KG1 (cell line): ENCODE results near the gene RUVBL1.
"Not testable (repeated sequence)": the region's sequence is repeated elsewhere in the genome, so short reads cannot be mapped to it uniquely, and the experiment has no call there.

Experiments
- DNase-seq: peaks from one replicate; lab custom pipeline; 2025; lab: John Stamatoyannopoulos, UW

Gene RUVBL1

DNA sequence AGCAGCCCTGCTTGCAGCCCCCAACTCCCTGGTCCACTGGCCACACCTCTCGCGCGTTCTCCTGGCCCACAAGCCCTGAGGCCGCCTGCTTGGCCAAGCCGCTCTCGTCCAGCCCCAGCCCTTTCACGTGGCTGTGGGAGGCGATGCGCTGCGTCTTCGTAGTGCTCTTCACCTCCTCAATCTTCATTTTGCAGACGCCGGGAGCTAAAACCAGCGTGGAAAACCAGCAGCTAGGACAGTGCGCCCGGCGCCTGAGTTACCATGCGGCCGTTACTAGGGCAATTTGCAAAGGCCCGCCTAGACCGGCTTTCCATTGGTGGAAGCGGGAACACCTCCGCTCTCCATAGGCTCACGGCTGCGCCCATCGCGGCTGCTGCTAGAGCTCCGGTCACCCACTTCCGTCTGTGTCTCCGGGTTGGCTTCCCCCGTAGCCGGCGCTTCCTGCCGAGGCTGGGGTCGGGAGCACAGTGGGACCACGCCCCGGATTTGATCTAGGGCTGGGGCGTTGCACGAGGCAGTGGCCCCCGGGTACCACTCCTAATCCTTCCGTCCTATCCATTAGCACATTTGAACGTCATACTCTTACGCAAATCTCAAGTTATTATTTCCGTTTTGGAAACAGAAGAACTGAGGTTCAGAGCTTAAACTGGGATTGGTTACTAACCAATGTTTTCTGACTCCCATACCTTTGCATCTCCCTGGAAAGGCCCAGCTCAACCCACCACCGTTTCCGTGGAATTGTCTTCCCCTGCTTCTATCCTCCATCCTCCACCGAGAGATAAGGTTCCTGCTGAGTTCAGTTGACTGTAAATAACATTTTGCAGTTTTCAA is at the start of gene RUVBL1:
RUVBL1 (minus strand) TSS at position 275 of the 831 bp plus-strand sequence; CDS start at position 187, 88 bp downstream.
- DNase-seq, result peak; percentile 97

DNA sequence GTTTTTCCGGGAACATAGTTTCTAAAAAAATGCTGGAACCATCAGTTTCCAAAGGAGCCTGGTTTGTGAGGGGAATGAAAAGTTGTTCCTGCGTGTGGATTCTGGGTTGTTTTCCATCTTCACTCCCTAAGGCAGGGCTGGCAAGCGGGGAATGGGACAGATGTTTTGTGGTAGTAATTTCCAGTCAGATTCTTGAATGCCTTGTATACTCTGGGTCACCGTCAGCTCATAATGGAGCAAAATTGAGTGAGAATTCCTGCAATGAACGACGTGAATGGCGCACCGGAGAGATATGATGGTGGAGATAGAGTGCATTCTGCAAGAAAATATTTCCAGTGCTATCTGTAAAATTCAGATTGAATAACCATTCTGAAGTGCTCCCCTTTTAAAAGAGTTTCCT is 49.6 kb upstream of the RUVBL1 start:
- DNase-seq, result no peak

DNA sequence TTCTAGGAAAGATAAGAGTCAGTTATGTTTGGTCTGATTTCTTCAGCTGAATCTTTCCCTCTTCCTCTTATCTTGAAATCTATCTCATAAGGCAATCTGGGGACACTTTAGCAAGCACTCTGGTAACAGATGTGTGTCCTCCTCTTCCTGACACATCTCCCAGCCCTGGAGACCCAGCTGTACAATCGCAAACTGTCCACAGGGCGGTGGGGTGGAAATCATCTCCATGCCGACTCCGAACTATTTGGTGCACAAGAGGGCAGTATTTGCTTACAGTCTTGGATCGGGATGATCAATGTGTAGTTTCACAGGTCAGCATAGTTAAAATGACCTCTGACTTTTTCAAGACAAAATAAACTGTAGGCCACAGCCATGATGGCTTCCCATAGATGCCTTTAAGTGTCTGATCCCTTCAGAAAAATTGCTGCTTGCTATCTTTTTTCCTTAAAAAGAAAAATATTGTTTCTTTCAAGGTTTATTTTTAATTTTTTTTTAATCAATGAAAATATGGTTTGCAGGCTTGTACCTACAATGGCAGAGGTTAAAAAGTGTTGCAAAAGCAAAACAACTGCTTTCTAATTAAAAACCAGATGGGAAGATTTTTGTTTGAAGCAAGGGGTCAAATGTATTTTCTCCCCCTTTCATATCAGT is 47.4 kb upstream of the RUVBL1 start:
- DNase-seq, result peak; percentile 40

DNA sequence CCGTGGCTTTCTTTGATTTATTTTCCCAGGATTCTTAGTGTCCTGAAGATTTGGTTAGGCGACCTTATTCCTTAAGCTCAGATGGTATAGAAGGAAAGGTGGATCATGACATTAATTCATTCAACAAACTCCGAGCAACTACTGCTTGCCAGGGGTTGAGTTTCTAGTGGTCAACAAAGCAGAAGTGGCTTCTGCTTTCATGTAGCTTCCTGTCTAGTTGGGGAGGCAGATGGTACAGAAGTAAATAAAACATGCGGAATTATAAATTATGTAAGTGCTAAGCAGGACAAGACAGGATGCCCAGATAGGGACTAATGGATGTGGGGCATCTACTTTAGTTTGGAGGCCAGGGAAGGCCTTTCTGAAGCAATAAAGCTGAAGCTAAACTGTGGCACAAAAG is 45.2 kb upstream of the RUVBL1 start:
- DNase-seq, result no peak

DNA sequence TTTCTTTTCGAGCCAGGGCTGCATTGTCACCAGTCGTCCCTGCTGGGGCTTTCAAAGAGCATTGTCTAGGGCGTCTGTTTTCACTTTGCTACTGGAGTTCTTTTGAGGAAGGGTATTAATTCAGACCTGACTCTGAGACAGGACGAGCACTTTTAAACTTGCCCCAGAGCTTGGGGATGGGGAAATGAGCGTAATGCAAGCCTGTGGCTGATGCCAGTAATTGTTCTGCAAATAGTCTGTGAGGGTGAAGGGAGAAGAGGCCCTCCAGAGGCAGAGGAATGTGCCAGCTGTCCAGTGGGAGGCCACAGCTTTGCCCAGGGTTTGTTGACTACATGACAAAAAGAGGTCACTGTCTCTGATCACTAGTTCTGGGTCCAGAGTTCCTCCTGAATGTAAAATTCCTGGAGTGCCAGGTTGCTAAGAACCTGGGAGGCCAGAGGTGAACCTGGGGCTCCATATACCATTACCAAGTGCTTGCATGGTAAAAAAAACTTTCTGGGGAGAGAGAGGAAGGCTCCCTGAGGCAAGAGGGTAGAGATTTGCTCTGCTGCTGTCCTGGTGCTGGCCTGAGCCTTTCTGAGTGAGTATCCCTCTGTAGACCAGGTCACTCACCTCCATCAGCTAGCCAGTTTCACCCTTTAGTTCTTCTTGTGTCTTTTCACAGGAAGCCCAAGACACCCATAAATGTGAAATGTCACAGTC is 44.5 kb upstream of the RUVBL1 start:
- no peak for DNase-seq

DNA sequence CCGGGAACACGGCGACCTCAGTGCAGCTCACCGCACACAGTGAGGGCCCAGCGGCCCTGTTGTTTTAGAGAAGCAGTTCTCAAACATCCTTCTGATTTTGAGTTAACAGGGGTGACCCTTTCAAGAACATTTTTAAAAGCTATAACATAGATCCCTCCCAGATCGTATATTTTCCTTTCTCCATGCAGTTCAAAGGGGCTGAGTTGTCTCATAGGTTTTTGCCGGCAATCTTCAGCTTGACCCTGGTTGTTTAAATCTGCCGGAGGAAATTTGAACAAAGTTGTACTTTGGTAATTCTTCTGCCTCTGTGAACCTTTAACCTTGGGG is 44.0 kb upstream of the RUVBL1 start:
- DNase-seq, result no peak

DNA sequence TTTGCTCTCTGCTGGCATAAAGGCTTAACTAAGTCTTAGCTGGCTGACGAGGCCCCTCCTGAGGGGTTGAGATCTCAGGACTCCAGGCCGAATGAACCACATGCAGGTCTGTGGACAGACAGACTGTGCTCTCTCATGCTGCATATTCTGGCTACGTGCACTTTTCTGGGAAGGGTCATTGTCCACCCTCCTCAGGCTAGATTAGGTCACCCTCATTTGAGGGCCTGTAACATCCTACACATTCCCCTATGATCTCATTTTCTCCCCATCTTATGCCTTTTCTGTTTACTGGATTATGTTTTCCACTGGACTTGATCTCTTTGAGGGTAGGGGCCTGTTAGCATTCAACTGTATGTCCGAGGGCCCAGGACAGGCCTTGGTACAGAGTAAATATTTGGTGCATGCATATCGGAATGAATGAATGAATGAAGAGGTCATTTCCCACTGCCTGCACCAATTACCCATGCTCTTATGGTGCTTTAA is 43.4 kb upstream of the RUVBL1 start:
- DNase-seq, result no peak

DNA sequence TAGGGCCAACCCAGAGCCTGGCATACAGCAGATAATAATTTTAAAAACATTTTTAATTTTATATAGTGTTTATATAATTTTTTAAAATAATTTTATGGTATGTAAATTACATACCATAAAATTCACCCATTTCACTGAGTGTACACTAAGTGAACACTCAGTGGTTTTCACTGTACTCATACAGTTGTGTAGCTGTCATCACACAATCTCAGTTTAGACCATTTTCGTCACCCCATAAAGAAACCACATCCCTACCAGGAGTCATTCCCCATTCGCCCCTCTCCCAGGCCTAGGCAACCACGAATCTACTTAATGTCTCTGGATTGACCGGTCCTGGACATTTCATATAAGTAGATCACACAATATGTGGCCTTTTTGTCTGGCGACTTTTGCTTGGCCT is 39.8 kb upstream of the RUVBL1 start:
- no peak for DNase-seq

DNA sequence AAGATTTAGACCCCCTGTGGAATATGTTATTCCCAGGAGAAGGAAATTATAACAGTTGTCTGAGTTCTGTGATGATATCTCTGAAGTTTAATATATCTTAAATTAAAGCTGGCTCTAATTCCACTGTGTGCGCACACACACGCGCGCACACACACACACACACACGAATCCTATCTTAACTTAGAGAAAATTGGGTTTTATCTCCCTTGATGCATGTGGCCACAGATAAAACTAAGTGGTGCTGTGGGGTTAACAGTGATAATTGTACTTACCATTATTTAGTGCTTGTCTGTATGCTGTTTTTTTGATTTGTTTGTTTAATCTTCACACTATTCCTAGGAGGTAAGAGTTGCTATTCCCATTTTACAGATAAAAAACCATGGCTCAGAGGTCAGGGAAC is 37.0 kb upstream of the RUVBL1 start:
- no peak for DNase-seq

DNA sequence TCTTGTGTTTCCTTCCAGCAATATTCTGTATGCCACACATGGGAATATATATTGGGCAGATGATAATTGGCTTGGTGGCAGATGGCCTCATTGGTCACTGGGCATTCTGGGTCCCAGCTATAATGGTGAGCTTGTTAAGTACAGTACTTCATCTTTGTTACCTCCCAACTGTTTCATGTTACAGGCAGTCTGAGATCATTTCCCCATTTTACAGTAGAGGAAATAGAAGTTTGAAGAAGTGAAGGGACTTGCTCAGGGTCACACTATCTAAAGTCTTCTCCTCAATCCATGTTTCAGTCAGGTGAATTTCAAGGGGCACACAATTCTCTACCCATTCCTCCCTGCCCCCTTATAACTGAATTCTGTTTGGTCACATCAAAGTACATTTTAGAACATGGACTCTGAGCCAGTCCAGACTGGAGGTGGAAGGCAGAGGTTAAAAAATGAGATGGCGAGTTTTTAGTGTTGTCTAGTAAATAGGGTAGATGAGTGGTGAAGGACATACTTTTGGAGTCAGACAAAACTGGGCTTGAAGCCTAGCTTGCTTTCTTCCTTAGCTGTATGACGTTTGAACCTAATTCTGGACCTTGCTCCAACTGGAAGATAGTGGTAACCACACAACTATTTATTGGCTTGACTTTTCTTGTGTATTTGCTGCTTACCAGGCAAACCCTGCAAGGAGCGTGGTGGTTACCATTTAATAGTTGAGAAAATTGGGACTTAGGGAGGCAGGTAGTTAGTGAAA is 32.2 kb upstream of the RUVBL1 start:
- no peak for DNase-seq

DNA sequence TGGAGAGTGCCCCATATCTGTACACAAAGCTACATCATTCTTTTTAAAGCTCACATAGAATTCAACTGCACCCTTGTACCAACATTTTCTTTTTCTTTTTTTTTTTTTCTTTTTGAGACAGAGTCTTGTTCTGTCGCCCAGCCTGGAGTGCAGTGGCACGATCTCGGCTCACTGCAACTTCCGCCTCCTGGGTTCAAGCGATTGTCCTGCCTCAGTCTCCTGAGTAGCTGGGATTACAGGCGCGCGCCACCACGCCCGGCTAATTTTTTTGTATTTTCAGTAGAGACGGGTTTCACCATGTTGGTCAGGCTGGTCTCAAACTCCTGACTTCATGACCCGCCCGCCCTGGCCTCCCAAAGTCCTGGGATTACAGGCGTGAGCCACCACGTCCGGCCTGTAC is 30.7 kb upstream of the RUVBL1 start:
- not testable (repeated sequence) for DNase-seq

DNA sequence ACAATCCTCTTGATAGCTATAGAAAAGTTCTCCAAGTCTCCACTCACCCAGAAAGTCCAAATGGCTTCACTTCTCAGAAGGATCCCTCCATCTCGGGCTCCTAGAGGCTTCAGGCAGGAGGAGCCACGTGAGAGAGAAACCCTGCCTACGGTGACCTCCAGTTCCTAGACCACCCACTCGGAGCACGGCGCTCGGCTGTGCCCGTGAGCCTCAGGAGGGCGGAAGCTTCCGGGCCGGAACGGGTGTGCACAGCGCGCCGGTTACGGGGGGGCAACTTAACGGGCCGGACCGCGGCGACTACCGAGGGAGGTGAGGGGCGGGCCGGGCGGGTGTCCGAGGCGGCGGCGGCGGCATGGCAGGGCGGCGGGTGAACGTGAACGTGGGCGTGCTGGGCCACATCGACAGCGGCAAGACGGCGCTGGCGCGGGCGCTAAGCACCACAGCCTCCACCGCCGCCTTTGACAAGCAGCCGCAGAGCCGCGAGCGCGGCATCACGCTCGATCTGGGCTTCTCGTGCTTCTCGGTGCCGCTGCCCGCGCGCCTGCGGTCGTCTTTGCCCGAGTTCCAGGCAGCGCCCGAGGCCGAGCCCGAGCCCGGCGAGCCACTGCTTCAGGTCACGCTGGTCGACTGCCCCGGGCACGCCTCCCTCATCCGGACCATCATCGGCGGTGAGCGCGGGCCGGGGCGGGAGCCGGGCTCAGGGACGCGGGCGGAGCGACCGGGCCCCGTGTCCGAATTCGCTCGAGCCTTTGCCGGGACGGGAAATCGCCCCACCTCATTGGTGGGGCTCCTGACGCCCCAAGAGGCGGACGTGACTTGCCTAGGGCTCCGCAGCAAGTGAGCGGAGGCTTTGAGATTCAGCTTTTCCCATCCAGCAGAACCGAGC is 29.8 kb upstream of the RUVBL1 start, which contains the start of gene EEFSEC:
EEFSEC (plus strand) TSS at position 326 of the 886 bp plus-strand sequence; CDS start at position 353, 27 bp downstream.
- DNase-seq, result peak; percentile 87

DNA sequence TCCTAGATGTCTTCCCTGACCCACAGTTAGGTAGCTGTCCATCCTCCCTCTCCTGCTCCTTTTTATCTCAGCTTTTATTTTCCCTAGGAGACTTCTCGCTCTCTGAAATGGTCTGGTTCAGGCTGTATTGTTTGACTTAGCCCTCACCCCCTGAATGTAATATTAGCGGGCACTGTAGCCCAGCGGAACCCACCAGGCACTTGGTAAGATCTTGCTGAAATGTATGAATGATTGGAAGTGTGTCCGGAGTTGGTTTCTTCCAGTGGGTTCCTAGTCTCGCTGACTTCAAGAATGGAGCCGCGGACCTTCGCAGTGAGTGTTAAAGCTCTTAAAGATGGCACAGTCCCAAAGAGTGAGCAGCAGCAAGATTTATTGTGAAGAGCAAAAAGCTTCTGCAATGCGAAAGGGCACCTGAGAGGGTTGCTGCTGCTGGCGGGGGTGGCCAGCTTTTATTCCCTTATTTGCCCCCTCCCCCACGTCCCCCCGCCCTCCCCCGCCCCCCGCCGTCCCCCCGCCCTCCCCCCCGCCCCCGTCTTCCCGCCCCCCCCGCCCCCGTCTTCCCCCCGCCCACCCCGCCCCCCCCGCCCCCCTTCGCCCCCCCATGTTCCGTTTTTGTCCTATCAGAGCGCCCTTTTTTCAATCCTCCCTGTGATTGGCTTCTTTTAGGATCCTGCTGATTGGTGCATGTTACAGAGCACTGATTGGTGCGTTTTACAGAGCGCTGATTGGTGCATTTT is 29.0 kb upstream of the RUVBL1 start:
- DNase-seq, result no peak

DNA sequence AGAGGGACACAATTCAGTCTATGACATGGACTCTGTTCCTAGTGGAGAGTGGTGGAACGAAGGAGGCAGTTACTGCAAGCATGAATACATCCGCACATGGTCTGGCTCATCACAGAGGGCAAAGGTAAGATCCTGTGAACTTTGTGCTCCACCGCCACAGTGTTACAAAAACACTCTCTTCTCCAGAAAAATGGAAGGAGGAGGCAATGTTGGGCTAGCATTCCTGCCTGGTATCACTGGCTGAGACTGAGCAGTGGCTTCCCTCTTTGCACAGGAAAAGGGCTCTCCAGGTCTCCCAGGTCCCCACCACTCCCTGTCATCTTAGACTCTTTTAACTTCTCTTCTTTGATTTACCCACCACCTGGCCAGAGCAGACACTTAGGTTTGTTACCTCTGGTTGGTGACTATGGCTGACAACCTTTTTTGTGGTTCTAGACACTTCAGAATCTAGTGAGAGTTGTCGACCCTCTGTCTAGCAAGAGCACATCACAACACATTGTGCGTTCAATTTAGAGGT is 28.2 kb upstream of the RUVBL1 start:
- no peak for DNase-seq

DNA sequence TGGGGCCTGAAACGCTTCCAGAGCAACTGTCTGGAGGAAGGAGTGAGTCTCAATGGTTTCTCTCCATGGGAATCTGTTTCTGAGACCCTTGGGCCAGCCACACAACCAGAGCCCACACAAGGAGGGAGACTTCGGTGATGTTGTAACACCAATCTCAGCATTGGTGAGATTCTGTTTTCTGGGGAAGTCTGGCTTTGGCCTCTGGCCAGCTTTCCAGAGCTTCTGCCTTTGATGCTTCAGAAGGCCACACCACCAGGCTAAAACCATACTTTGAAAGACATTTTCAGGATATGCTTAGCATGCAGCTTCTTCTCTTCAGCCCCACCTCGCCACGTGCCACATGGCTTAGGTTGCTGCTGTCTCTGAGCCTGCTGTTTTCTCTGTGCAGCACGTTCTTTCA is 26.0 kb upstream of the RUVBL1 start:
- DNase-seq, result no peak

DNA sequence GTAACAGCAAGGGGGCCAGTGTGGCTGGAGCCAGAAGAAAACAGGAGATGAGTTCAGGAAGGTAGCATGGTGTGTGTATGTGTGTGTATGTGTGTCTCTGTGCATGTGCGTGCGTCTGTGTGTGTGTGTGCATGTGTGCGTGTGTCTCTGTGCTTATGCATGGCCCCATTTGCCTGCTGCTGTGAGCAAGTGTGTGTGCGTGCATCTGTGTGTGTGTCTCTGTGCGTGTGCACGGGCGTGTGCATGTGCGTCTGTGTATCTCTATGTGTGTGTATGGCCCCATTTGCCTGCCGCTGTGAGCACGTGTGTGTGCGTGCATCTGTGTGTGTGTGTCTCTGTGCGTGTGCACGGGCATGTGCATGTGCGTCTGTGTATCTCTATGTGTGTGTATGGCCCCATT is 22.6 kb upstream of the RUVBL1 start:
- DNase-seq, result no peak

DNA sequence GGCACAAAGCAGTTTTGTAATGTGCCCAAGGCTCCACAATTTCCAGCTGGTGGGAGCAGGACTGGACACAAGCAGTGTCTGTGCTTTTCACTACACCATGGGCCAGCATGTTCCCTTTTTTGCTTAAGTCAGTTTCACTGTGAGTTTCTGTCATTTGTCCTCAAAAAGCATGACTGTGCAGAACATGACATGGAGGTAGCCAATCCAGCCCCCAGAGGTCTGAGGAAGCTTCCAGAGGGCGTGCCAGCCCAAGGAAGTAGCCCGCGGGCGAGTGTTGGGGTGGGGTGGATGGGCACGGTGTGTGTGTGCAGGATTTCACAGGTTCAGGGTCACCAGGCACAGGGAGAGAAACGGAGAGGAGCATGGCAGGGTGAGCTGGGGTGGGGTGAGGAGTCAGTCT is 21.7 kb upstream of the RUVBL1 start:
- DNase-seq, result no peak

DNA sequence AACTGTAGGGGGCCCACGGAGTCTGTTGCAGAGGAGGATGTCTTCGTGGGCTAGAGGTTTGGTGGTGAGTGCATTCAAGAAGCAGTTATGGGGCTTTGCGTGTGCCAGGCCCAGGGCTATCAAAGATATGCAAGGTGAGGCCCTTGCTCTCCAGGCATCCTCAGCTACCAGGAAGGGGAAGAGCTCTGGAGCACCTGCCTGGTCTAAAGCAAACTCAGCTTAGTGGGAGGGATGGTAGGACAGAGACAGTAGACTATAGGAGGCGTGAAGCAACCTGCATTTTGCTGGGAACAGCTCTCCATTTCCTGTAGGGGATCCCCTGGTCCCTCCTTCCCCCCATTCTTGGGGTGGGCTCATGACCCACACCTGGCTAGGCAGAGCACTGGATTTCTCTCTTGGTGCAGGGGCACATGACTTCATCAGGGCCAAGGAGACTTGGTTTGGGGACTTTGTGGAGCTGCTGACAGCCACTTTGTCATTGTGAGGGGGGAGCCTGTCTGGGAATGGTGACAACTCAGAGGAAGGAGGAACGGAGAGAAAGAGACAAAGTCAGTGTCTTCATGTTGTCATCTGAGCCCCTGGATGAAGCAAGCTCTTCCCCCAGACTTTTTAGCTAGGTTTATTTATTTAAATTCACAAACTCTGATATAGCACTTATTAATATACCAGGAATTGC is 21.0 kb upstream of the RUVBL1 start:
- no peak for DNase-seq

DNA sequence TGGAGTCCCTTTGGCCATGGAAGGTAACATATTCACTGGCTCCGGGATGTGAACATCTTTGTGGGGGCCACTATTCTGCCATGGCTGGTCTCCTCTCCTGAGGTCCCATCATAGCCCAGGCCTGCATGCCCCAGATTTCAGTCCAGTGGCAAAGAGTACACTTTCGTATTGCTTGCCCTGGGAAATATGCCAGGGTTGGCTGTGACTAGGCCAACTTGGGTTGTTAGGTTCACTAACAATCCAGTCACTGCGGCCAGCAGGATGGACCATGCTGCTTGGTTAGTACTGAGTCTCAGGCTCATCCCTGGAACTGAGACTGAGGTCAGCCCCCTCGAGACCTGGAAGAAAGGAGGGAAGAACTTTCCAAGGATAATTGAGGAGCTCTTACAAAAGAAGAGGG is 19.9 kb upstream of the RUVBL1 start:
- no peak for DNase-seq
